HG03039 (cell line): ENCODE data around the gene FAM78A.
"Not testable (repeated sequence)": the region's sequence is repeated elsewhere in the genome, so short reads cannot be mapped to it uniquely, and the experiment has no call there.

Experiments
- ATAC-seq: cut with Tn5 transposase; IDR thresholded peaks from one replicate; pipeline ENCODE4 v1.9.1; 2021; ENCODE audit warnings: mild to moderate bottlenecking, moderate library complexity; ENCODE audit not compliant: unreplicated experiment

FAM78A gene

DNA sequence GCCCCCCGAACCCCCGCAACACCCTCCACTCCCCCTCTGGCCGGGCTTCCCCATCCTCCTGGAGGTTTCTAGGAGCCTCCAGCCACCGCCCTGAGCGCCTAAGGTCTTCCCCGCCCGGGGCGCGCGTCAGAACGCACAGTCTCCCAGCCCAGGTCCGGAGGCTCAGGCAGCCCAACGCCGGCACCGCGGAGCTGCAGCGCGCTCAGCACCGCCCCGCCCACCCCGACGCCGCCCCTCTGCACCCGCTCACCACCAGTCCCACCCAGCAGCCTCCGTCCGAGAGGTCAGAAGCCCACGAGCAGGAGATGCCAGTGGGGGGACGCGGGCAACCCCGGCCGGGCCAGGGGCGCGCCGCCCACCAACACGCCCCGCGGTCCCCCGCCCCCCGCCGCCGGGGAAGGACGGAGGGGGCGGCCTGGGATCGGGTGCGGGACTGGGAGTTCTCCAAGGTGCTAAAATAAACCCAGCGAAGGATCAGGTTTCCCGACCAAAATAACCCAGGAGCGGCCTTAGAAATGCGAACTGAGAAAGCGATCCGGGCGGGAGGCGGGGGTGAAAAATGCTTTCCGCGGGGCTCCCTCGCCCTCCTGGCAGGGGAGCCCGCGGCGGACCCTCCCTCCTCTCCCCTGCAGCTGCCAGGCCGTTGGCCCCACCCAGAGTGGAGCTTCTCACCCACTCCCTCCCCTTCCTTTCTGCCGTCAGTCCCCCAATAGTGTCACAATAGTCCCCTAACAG lies 6.5 kb upstream of the FAM78A start:
- no peak for ATAC-seq

DNA sequence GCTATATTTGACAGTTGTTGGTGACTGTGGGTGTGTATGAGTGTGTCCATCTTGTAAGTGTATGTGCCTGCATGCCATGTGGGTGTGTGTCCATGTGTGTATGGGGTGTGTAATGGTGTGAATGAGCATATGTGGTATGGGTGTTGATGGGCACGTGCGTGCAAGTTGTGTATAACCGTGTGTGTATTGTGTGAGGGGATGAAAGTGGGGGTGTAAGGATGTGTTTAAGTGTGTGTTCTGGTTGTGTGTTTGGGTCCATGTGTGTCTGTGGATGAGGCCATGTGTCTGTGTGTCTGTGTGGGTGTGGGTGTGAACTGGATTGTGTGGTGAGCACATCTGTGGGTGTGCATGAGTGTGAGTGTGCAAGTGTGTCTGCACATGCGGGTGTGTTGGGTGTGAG lies 5.9 kb upstream of the FAM78A start:
- ATAC-seq: no peak

DNA sequence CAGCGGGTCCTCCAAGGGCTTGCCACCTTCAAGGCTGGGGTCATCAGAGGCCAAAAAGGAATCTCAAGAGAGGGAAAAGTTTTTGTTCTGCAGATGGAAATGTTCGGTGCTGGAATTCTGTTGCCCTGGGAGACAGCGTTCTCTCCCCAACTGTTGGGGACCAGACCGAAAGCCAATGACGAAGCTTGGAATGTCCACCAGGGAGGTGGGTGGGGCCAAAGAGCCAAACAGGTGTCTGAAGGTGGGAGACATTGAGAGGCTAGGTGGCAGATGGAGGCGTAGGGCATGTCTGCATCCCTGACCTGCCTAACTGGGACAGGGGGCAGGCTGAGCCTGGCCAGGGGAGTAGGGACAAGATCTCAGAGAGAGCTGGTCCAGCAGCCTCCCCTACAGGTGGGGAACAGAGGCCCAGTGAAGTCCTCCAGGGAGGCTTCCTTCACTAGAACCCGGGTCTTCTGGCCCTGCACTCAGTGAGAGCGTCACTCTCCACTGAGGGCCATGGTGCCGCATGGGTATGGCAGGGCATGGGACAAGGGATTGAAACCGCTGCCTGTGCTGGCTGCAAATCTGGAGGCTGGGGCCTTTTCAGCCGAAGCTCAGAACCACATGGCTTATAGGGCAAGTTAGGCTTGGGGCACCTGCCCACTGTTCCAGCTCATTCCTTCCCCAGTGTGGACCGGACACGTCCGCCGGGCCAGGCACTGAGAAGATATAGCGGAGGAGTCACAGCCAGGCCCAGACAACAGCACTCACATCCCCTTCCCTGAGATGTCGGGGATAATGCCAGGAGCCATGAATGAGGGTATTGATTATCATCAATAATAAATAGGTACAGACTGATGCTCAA lies 5.0 kb upstream of the FAM78A start:
- ATAC-seq: no peak

DNA sequence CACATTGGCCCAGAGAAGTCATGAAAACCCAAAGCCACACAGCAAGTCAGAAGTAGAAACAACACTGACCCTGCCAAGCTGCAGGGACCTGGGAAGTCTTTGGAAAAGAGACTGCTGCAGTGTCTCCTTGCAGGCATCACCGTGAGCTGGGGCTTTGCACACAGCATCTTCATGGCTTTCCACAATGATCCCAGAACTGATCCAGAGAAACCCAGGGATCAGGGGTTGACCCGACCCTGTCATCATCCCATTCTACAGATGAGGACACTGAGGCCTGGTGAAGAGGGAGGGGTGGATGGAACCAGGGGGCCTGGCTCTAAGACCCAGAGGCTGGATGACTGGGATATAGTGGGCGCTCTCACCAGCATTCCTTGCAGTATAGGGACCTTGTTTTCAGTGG lies 4.3 kb upstream of the FAM78A start:
- ATAC-seq: no peak

DNA sequence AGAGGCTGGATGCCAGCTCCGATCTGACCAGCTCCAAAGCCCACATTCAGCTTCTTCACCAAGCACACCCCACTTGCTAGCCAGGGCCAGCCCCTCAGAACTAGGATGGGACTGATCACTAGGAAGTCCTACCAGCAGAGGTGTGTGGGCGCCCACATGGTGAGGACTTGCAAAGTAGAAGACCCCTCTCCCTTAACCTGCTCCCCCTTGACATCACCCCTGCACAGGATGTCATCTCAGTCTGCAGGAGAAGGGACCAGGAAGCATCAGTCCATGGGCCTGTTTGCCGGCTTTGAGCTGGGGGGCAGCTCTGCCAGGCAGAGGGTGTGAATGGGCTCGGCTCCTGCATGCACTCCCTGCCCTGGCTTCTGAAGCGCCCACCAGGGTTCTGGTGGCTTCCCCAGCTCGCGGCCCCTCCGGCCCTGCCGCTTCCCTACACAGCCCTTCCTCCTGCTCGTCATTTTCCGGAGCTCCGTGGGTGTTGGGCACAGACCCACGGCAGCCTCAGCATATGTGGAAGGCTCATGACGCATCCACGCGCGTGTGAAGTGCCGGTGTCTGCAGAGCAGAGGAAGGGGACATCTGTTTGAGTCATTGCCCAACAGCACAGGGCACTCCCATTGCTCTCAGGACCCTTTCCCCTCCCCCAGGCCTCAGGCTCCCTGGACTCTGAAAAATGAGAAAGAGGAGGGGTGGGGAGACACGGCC lies 3.7 kb upstream of the FAM78A start:
- ATAC-seq: no peak

DNA sequence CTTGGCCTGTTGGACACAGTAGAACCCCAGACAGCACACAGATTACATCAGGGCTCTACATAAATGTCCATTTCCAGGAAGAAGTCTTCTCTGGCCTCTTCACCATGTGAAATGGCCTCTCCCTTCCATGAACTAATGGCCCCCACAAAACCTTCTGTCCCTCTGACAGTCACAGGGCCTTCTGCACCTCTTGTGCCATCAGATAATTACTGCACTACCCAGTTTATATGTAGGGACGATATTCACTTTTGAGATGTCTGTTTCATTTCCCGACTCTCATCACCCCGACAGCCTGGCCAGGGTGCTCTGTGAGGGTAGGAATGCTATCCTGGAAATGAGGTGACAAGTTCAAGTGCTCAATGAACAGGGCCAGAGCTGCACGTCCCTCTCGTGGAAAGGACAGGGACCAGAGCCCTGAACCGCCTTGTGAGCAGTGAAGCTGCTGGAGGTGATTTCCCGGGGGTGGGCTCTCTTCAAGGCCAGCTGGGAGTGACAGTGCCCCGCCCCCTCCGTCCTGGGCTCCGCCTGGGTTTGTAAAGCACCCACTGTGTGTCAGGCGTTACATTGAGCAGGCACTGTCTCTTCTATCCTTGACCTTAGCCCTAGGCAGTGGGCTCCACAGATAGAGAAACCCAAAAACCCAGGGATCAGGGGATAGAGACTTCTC lies 3.0 kb upstream of the FAM78A start:
- ATAC-seq: no peak

DNA sequence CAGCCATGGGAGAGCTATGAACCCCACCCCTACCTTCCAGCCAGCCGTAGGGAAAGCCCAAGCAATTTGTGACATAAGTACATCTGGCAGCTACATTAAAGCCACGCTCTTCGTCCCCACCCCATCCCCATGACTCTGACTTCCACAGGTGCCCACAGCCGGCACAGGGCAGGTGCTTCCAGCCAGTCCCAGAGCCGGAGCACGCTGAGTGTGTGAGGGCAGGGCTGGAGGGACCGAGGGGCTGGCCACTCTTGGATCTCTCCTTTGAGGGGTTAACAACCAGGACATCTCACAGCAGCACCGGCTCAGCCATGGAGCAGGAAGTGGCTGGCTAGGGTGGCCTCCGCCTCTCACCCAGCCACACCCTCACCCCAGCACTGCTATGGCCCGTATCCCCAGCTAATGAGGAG lies 2.4 kb upstream of the FAM78A start:
- no peak for ATAC-seq

DNA sequence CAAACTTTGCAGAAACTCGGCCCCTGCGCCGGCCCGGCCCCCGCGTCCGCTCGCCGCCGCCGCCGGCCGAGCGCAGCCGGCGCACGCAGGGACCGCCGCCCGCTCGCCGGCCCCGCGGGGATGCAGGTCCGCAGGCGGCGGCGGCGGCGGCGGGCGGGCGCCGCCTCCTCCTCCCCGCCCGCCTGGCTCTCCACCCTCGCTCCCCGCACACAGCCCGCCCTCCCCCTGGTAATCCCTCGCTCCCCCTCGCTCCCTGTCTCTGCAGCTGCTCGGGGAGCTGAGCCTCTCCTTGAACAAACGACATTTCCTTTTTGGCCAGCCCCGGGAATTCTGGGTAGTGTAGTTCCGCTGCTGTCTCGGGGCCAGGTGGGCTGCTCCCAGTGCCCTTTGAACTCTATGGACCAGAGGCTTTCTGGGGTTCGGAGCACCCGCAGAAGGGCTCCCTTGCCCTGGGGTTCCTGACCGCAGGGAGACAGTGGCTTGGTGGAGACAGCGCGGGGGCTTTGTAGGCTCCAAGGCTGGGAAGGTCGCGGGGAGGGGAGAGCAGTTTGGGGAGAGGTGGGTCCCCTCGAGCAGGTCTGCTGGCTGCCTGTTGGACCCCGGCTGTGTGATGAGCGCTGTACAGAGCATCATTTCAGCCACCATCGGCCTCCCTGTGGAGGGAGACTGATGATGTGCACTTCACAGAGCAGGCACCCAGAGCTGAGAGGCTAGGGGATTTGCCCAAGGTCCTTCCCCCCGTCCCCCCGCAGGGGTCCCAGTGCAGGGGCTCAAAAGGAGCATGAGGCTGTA lies 1.8 kb upstream of the FAM78A start:
- no peak for ATAC-seq

DNA sequence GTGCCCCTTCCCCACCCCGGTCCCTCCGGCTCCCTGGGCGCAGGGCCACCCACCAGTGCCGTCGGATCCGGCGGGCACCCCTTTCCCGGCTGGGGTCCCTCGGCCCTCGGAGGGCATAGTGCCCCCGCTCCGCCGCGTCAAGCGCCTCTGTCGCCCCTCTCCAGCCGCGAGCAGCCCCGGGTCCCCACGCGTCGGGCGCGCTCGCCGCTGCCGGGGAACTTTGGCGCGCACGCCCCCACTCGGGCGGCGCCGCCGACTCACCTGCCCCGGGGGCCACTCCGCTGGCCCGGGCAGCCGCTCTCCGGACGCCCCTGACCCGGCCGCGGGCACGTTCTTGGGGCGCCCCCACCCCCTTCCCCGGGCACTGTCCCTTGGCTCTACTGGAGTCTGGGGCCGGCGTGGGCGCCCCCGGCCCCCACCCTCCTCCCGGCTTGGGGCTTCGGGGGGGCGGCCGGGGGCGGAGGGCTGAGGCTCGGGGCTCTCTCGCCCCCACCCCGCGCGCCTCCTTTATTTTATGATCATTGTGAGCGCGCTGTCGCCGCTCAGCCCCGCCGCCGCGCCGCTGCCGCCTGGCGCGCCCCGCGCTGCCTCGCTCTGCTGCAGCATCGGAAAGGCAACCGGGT lies 1.1 kb upstream of the FAM78A start:
- no peak for ATAC-seq

DNA sequence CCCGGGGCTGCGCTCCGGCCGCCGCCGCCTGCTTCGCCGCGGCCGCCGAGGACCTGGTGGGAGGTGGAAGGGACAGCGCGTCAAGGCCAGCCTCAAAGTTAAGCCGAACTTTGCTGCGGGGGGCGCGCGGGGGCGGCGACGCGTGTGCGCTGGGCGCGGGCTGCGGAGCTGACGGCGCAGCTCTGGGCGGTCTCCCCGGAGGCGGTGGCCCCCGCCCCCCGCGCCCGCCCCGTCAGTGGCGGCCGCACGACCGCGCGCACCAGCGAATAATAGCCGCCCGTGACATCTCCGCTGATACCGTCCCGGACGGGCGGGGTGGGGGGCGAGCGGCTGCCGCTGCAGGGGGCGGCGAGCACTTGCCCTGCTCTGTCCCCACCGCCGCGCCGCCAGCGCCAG lies 579 bp upstream of the FAM78A start:
- ATAC-seq: no peak

DNA sequence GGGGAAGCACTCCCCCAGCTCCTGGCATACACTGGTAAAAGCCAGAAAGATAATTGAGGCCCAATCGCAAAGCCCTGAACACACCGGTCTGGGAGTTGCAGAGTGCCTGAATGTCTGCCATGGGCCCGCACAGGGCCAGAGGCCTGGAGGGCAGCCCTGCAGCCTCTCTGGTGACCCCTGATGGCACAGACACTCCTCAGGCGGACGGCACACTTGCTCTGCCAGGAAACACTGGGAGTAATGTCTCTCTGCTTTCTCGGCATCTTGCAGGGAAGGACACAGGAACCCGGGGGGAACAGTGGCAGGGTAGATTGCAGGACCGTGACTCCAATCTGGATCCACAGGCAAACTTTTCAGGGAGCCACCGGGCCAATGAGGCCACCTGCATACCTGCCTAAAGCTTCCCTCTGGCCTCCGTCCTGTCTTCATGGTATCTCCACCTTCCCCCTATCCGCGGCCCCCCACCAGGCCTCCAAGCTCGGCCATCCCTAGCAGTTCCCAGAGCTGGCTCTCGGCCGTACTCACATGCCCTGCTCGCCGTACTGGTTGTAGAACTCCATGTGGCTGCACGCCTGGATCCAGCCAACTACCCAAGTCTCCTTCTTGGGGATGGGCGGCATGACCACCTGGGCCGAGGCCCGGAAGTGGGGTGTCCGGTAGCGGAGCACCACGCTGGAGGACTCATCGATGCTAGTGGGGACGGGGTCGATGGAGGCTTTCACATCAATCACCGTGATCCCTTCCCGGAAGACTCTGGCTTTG lies 797 bp downstream of the FAM78A start:
- ATAC-seq: no peak

DNA sequence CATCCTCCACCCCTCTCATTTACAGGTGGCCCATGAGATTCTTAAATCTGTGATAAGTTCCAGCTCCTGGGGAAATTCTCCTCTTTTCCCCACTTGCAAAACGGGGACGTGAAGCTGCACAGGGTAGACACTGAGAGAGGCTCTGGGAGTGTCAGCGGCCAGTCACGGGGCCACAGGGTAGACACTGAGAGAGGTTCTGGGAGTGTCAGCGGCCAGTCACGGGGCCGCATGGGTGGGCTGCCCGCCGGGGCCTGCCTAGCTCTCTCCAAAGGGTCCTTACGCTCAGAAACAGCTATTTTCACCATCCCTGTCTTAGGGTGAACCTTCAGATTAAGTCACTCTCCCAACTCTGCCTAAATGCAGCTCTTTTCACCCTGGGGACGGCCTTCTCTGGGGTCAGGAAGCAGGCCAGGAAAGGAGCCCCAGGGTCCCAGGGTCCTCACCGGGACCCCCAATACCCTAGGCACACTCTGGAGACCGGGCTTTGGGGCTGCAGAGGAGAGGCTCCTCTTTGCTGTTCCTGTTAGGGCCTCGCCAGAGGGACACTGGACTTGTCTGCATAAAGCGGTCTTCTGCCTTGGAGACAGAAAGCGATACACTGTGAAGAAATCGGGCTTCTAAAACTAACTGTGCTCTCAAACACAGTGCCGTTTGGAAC lies 1.5 kb downstream of the FAM78A start:
- no peak for ATAC-seq

DNA sequence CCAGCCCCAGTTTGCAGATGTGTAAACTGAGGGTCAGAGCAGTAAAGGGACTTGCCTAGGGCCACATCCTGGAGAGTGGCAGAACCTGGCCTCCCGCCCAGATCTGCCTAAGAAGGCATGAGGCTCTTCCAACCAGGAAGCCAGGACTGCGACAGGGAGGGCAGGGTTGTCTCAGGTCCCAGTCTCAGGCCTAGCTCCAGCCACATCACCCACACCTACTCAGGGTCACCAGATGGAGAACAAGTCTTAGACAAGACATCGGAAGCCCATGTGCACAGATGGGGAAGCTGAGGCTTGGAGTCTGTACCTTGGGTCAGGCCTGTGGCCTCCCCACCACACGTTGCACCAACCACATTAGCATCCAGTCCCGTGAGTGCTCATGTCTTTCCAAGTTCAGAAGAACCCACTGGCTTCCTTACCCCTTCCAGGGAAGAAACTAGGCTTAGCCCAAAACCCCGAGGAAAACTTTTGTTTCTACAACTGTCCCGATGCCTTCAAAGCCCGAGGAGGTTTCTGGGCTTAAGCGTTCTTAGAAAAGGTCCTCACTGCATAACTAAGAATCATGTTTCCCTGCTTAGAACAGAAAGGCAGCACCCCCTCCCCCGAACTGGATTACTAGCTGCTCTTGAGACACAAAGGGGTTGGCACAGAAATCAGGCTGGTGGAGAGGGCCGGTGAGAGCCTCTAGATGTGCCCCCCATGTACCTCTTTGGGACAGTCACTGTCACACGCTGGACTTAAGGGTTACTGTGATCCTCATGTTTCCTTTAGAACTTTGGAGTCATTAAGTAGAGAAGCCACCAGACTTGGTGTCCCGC lies 2.2 kb downstream of the FAM78A start:
- no peak for ATAC-seq

DNA sequence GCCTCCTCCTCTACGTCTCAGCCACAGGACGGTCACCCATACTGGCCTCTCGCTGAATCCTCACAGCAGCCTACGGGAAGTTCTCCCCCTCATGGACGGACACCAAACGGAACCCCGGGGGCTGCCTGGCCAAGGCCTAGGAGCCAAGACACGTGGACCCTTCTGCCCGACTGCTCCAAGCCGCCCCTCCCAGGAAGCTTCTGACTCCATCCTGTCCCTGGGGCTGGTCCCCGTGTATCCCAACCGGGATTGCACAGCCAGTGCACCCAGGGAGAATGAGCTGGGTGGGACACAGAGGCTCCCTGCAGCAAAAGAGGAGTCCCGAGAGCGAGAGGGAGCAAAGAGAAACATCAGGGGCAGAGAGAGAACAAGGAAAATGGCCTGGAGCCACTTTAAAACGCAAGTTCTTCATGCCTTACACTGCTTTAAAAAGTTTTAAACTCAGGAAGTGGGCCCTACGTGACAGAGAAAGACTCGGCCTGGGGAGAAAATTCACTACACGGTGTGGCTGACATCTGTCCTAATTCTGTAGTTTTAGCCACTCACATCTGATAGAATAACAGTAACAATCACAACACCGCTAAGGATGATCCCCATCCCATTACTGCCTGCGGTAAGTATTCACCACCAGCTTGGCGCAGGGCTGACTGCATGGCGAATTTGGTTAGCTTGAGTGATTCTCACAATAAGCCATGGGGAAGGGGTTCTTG lies 3.0 kb downstream of the FAM78A start:
- no peak for ATAC-seq

DNA sequence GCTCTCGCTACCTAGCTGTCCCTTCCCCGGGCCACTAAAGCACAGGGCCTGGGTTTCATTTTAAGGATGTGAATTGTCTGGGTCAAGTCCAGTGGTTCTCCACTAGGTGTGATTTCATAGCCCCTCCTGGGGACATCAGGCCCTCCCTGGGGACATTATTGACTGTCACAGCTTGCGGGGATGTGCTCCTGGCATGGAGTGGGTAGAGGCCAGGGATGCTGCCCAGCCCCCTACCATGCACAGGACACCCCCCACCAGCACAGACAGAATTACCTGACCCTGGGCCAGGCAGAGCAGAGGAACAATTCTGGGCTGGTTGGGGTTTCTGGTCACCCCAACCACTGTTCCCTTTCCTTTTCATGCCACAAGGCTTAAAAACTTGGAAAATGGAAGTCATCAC lies 4.1 kb downstream of the FAM78A start:
- no peak for ATAC-seq

DNA sequence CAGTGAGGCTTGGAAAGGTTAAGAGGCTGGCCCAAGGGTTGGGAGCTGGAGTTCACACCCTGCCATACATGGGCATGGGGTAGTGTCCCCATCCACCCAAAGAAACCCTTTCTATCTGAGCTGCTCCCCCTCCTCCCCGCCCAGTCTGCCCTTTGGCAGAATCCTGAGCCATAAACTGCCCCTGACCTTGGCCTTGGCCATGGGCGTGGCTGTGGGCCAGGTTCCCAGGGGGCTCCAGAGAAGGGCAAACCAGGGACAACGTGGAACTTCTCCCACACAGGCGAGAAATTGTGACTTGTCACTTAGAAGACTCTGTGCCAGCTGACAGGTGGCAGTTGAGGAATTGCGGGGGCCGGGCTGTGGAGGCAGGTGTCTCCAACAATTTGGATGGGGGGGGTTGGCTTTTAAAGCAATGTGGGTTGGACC lies 4.8 kb downstream of the FAM78A start:
- no peak for ATAC-seq

DNA sequence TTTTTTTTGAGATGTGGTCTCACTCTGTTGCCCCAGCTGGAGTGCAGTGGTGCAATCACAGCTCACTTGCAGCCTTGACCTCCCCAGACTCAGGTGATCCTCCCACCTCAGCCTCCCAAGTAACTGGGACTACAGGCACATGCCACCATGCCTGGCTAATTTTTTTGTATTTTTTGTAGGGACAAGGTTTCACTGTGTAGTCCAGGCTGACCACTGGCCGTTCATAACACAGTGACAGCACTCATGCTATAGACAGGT lies 5.4 kb downstream of the FAM78A start:
- ATAC-seq: not testable (repeated sequence)
